NCI-H1930 (cell line): ENCODE results near the gene CELSR3.

ENCODE experiments used
- DNase-seq, 2 experiments: peaks; one replicate each; lab custom pipeline; 2025; lab: John Stamatoyannopoulos, UW

CELSR3 gene

DNA sequence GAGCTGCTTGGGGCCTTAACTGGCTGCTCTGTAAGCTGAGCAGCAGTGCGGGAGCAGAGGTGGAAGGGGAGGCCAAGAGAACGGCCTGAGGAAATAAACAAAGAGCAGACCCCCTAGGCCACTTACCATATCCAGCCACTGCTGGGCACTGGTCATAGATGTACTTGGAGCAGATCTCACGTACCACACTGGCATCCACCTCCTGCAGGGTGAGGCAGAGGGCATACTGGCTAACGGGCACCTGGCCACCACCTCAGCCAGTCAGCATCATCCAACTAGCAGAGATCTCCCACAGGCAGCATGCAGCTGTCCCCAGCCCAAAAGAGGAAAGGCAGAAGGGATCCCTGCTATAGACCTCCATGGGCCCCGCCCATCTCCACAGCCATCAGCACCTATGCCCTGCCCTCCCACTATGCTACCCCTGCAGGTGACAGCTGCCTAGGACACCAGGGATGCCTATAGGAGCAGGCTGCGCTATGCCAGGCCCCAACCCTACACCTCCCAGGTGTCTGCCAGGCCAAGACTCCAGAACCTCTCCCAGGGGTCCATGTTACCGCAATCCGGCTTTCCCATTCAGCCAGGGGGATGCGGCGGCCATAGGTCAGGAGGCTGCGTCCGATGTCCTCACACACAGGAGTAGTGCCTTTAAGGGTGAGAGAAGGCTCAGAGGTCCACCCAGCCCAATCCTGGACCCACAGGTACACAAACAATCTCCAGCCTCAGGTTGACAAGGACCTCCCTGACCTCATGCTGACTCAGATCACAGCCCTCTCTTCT lies 63.0 kb downstream of the CELSR3 start:
- no peak for DNase-seq

DNA sequence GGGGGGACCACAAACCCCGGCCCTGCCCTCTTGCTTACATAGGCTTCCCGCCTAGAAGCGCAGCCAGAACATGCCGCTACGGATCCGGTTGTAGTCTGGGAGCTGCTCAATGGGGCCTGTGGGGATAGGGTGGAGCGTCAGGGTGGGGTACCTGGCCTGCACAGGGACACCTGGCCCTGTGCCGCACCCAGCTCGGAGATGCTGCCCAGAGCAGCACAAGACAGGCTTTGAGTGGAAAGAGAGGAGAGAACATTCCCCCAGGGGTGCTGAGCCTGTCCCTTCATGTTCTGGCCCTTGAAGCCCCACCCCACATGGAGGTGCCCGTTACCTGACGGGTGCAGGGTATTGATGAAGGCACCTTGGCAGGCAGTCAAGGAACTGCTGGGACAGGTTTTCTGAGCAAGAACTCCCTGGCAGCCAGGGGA lies 63.6 kb downstream of the CELSR3 start:
- no peak for DNase-seq

DNA sequence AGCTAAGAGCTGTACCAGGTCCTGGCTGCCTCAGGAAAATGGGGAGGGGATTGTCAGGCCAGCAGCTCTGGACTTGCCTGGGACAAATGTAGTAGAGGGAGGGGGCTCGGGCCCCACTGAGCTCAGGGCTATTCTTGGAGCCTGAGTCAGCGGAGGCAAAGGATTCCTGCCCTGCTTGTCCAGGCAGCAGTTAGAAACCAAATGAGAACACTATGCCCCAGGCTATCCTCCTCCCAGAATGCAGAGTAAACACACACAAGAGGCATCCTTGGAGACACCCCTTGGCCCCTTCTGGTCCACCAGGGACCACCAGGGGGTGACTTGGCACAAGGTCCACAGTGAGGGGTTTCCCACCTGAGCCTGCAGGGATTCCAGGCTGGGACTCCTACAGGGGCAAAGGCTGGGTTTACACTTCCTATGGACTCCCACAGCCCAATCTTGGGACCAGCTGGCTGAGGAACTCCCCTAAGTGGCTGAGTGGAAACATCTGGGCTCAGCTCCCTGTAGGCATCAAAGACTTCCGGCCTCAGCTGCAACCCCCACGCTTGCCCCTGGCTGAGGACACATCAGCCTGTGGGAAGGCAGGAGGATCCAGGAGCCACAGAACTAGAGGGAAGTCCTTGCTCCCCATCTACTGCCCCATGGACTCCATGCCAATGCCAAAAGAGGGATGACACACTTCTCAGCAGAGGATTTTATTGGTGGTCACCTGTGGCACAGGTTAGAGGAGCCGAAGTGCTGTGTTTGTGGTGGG lies 64.2 kb downstream of the CELSR3 start:
- DNase-seq = no peak

DNA sequence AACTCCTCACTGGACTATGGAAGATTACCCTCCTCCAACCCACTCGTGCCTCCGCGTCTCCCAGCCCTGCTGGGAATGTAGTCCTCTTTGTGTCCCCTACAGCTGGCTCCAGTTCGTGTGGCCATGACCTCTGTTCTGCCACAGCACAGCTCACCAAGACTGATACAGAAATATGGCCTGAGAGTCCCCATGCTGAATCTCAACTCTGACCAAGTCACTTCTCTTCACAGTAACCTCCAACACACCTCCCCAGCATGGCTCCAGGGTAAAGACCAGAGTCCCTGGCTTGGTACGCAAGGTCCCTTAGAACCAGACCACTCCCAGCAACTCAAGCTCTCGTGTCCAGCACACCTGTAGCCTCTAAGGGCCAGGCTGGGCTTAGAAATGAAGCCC lies 65.3 kb downstream of the CELSR3 start:
- DNase-seq = no peak

DNA sequence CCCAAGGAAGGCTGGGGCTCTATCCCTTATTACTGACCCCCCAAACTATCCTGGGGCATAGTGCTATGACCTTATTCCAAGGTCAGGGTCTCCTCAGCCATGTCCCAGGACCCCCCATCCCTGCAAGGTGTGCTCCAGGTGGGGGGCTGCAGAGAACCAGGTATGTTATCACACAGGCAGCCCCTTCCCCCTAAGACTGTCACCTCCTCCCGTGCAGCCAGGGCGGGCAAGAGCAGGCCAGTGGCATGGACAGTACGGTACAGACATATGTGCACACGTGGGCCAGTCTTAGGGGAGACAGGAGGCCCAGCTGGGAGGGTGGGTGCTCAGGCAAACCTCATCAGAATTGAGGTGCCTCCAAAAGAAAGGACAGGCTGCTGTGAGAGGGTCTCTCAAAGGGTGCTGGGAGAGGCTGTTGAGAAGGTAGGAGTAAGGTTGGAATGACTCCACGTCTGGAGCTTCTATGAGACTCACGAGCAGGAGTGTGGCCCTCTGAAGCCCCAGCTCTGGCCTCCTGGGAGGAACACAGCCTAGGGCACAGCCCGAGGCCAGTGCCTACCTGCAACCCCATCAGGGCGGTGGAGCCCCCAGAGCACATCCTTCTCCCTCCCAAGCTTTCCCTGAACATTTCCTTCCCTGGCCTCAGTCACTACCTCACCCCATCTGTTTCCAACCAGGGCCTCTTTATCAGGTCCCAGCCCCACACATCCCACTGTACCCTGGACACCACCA lies 65.8 kb downstream of the CELSR3 start:
- no peak for DNase-seq

DNA sequence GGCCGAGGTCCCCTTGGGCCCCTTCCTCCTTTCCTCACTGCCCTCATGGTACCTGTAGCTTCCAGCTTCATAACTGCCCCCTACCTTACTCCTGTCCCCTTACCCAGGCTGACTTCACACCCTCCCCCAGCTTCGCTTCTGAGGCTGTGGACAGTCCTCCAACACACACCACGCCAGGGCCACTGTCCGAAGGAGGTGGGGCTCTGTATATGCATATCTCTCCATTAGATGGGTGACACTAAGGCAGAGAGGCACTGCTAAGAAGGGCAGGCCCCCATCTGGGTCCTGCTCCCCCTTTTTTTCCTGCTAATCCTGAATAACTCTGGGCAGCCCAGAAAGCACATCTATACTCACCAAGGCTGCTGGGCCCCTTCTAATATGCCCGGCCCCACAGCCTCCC lies 66.5 kb downstream of the CELSR3 start:
- DNase-seq = no peak

DNA sequence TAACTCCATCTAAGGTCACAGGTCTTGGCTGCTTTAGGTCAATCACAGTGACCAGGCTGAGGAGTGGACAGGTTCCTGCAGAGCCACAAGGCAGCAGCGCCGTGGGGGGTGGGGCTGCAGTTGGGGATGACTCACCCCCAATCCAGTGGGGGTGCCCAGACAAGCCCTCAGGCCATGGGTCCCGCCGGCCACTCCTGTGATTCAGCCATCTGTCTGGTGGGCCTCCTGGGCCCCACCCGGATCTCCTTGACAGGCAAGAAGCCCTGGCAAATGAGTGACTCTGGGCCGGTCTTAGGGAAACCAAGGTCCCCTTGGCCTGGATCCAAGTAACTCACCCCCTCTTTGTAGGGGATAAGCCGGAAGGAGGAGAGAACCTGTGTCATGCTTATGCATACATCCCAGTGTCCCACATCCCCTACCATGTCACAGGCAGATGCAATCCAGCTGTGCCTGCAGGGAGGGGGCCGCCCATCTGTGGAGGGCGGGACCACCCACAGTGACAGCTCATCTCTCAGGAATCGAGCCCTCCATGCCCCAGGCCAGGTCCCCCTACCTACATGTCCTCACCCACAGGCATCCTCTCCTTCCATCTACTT lies 67.1 kb downstream of the CELSR3 start:
- DNase-seq = no peak

DNA sequence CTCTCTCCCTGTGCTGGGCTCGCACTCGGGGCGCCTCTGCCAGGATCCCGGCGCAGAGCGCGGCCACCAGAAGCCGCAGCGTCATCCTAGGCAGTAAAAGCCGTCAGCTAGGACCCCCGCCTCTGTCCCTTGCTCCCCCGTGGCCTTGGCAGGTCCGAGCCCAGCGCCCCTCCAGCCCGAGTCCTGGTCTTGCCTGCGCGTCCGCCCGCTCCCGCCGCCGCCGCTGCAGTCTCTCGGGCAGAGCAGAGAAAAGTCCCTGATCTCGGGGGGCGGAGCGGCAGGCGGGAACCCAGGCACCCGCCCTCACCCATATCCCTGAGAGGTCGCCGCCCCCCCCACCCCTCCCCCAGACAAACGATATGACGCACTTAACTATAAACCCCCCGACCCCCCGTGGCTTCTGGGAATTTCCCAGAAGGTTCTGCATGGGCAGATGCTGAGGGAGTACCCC lies 67.6 kb downstream of the CELSR3 start, which contains the start of gene COL7A1:
Gene COL7A1 (minus strand): TSS at position 255 of the 451 bp plus-strand sequence. CDS start 170 bp downstream, at position 85.
- DNase-seq = no peak

DNA sequence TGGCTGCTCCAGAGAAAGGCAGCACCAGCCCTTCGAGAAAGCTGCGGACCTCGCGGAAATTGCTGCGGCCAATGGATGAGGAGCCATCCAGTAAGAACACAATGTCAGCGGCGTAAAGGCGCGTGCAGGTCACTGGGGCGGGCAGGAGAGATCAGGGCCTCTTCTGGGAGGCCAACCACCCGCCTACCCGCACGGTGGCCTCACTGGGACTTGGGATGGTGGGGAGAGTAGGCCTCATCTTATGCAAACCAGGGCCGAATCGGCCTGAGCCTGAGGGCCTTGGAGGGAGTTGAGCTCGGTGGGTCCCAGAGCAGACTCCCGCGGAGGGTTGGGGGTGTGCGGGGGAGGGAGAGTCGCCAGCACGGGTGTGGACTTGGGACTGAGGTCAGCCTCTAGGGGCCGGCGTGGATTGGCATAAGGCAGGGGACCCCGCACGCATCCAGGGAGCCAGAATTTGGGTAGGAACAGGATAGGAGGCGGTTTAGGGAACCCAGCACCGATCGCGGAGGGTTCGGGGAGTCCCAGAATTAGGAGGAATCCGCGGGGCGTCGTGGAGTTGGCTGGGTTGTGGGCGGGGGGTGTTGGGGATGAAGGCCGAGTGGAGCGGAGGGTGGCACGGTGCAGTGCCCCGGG lies 68.2 kb downstream of the CELSR3 start:
- DNase-seq = no peak

DNA sequence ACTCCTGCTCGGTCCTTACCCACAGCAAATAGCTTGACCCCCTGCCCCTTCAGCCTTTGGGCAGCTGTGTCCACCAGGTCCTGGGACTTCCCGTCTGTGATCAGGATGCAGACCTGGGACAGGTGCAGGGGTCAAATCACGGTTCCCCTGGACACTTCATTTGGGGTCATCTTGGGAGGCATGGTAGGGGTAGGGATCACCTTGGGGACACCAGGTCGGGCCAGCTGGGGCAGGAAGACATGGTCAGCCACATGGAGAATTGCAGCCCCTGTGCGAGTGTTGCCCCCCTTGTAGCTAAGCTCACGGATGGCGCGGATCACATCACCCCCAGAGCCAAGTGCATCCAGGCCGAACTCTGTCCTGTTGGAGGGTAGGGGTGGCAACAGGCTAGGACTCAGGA lies 69.3 kb downstream of the CELSR3 start:
- no peak for DNase-seq

DNA sequence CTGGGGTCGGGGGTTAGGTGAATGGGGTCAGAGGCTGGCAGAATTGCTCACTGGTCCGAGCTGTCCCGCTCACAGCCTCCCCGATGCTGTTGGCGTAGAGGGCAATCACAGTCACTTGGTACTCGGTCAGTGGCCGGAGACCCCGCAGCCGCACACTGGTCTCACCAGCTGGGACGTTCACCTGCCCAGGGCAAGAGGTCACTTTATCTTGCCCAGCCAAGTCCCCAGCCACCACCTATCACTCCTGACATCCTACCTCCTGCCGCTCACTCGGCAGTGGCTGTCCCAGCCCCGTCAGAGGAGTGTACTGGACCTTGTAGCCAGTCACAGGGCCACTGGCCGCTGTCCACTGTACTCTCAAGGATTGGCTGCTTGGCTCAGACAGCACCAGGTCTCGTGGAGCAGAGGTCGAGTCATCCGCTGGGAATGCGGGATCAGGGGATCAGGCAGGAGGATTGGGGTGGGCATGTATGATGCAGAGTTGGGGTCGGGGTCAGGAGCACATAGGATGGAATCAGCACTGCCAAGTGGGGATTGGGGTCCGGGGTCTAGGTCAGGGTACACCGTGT lies 70.1 kb downstream of the CELSR3 start:
- no peak for DNase-seq

DNA sequence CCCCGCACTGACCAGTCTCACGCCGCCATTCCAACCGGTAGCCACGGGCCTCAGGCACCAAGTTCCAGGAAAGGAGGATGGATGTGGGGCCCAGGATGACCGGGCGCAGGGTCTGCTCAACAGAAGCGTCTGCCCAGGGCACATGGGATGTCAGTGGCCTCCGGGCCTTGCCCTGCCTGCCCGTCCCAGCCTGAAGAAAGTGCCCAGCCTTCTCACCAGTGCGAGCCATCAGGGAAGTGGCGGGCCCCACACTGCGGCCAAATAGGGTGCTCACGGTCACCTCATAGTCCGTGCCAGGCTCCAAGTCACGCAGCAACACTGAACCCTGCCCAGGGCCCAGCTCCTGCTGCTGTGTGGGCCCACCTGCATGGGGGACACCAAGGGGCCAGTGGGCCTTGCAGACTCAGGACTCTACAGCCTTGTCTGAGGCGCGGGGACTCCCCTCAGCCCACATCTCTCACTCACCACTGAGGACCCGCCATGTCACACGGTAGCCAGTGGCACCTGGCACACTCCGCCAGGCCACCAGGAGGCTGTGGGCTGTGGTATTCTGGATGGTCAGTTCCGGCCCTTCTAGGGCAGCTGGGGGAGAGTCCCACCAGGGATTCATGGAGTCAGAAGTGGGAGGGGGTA lies 70.7 kb downstream of the CELSR3 start:
- no peak for DNase-seq

DNA sequence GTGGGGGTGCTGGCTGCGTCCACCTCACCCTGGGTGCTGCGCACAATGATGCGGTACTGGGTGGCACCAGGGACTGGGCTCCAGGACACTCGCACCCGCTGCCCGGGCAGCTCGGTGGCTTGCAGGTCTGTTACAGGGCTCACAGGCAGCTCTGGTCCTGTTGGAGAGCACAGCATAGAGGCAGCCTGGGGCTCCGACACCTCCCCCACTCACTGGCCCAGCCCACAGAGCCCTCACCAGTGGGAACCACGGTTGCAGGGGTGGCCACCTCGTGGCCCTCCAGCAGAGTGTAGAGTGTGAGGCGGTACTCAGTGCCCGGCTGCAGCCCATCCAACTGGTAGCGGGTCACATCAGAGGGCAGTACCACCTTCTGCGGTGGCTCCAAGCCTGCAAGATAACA lies 71.2 kb downstream of the CELSR3 start:
- no peak for DNase-seq

DNA sequence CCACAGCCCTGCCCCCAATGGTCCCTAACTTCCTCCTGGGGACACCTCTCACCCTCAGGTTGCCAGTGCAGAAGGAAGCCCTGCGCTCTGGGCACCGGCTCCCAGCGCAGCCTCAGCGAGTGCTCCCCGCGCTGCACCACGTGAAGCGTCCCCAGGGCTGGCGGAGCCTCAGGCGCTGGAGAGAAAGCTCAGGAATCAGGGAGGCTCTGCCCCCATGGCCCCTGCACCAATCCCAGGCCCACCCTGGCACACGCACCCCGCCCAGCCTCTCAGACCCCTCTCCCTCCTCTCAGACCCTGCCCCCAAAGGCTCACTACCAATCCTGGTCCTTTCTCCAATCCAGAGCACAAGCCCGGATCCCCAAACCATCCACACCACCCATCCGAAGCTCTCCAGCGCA lies 74.5 kb downstream of the CELSR3 start:
- DNase-seq = no peak

DNA sequence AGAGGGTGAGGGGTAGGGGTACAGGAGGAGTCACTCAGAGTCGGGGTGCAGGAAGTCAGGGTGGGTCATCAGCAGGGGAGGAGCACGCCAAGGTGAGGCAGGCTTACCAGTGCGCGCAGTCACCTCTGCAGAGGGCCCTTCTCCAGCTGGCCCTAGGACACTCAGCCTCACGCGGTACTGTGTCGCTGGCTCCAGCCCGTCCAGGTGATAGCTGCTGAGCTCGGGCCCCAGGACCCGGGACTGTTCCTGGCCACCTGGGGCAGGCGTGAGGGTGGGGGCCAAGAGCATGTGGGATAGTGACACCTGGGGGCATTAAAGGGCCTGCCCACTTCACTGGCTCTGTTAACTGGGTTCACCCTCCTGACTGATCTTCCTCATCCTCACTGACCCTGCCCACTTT lies 75.0 kb downstream of the CELSR3 start:
- no peak for DNase-seq
